Measurements from ENCODE around the gene SULT4A1. TPM values are rescaled to one million over a fixed set of nuclear protein-coding genes. Genes with fewer than 3 reads are reported as not detected.

SULT4A1 gene
- total and polyA plus RNA-seq, 9 of the 15 experiments (the other 6 are each of a cell fraction or from before 2014, with no cell fraction given) = 0.03 to 0.20 (median 0.09) TPM; not detected in 3

DNA sequence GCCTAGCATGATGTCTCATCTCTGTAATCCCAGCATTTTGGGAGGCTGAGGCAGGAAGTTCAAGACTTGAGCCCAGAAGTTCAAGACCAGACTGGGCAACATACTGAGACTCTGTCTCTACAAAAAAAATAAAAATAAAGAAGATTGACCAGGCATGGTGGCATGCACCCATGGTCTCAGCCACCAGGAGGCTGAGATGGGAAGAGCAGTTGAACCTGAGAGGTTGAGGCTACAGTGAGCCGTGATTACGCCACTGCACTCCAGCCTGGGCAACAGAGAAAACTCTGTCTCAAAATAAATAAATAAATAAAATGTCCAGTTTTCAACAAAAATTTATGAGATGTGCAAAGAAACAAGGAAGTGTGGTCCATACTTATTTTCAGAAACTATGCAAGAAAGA is 78.5 kb downstream of the SULT4A1 start:
- no peak for TF ChIP-seq PML (IDR thresholded peaks at IDR 0.05; ENCODE audit: low read length)
- no peak for TF ChIP-seq BCL6 (CRISPR knock-in tag; IDR thresholded peaks at IDR 0.05)
- no peak for TF ChIP-seq ZNF717 (CRISPR knock-in tag; IDR thresholded peaks at IDR 0.05)
- TF ChIP-seq ETS2 (tag; IDR thresholded peaks at IDR 0.05; ENCODE audit: borderline replicate concordance, poor library complexity, severe bottlenecking) = no peak
- H3K4me3 ChIP-seq = no peak overlapping the region
- H3K36me3 ChIP-seq (ENCODE audit: control insufficient read depth, insufficient read depth, low read length) = no peaks in the 10 kb centered on the region
- POLR2A ChIA-PET = no interaction called here
- H2AFZ ChIP-seq (ENCODE audit: low read depth, low read length) = no peak overlapping the region
- no peak overlapping the region for H3K4me2 ChIP-seq (ENCODE audit: insufficient read depth, low read length)
- in situ Hi-C loops (cut with MboI) = no loop called here
- no peak for FAIRE-seq
- H3K9ac ChIP-seq (ENCODE audit: insufficient read depth in 1 of 2, low read depth in 2 of 2, low read length in 2 of 2) = no peak overlapping the region
- ATAC-seq = no peak
- H4K20me1 ChIP-seq (replicated peaks; ENCODE audit: control insufficient read depth, insufficient read depth, low read length) = no peaks in the 10 kb centered on the region
- 4% methylated on average over 2 of the region's 2 CpGs for whole genome bisulfite sequencing (ENCODE audit: insufficient coverage, low coverage, missing lambda C conversion rate)
- no peaks in the 10 kb centered on the region for H3K79me2 ChIP-seq (ENCODE audit: control insufficient read depth, insufficient read depth, low read length)
- CTCF ChIA-PET (ENCODE audit: low intra/inter-chr PET ratio) = no interaction called here
- no peaks in the 10 kb centered on the region for H3K4me1 ChIP-seq (replicated peaks in 1 of 2; ENCODE audit: control insufficient read depth in 2 of 2, insufficient read depth in 2 of 2, low read length in 2 of 2)
- H3K27me3 ChIP-seq (ENCODE audit: control insufficient read depth in 2 of 2, insufficient read depth in 2 of 2, low read length in 2 of 2) = no peaks in the 10 kb centered on the region
- H3K27ac ChIP-seq (ENCODE audit: extremely low read depth, low read depth, low read length) = no peak overlapping the region
- intact Hi-C loops (cut with micrococcal nuclease) = no loop called here
- no TSS peak for BruUV-seq (replicated peaks)
- no peak for DNase-seq (ENCODE audit: extremely low read depth in 1 of 4, low spot score in 3 of 4)
- H3K9me1 ChIP-seq (ENCODE audit: control insufficient read depth, insufficient read depth, low read length) = no peaks in the 10 kb centered on the region
- H3K9me3 ChIP-seq (replicated peaks; ENCODE audit: control insufficient read depth, insufficient read depth, low read depth, low read length) = no peaks in the 10 kb centered on the region

DNA sequence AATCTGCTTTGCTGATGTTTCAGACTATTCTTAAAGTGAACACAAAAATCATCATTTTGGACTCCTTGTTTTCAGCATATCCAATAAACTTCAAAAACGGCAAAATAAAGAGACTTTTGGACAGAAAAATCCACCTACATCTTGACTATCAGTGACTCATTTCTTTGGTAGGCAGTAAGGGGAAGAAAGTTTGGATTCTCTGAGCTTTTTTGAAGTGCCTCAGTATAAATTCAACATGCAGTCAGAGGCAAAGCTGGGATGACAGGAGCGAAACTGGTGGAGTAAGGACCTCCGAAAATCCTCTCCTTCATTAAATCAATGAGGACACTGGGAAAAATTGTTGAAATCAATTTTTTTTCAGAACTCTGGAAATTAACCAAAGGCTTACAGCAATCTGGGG is 79.9 kb downstream of the SULT4A1 start:
- Histone ChIP-seq H3K27ac (ENCODE audit: extremely low read depth, low read depth, low read length) (no peak overlapping the region), H3K9me1 (ENCODE audit: control insufficient read depth, insufficient read depth, low read length) (no peaks in the 10 kb centered on the region), H3K9ac (ENCODE audit: insufficient read depth in 1 of 2, low read depth in 2 of 2, low read length in 2 of 2) (no peak overlapping the region), H3K79me2 (ENCODE audit: control insufficient read depth, insufficient read depth, low read length) (no peaks in the 10 kb centered on the region), H3K4me3 (no peak overlapping the region), H3K27me3 (ENCODE audit: control insufficient read depth in 2 of 2, insufficient read depth in 2 of 2, low read length in 2 of 2) (peaks cover 0 to 4% of the 10 kb centered on the region in 2 experiments; a peak in 3 of 5 replicates), H3K4me1 (replicated peaks in 1 of 2; ENCODE audit: control insufficient read depth in 2 of 2, insufficient read depth in 2 of 2, low read length in 2 of 2) (no peaks in the 10 kb centered on the region), H3K4me2 (ENCODE audit: insufficient read depth, low read length) (no peak overlapping the region), H4K20me1 (replicated peaks; ENCODE audit: control insufficient read depth, insufficient read depth, low read length) (no peaks in the 10 kb centered on the region), H3K9me3 (replicated peaks; ENCODE audit: control insufficient read depth, insufficient read depth, low read depth, low read length) (no peaks in the 10 kb centered on the region), H2AFZ (ENCODE audit: low read depth, low read length) (no peak overlapping the region), H3K36me3 (ENCODE audit: control insufficient read depth, insufficient read depth, low read length) (no peaks in the 10 kb centered on the region)
- intact Hi-C loops (cut with micrococcal nuclease) (no loop called here), in situ Hi-C loops (cut with MboI) (no loop called here)
- DNase-seq (ENCODE audit: extremely low read depth in 1 of 4, low spot score in 3 of 4) (no peak), ATAC-seq (no peak), FAIRE-seq (no peak)
- BruUV-seq (replicated peaks) = no TSS peak
- ChIA-PET CTCF (ENCODE audit: low intra/inter-chr PET ratio) (no interaction called here), POLR2A (interaction anchor here (0.6 kb wide), 1 partner anchor 208 kb away, joined by 3 read pairs; no protein-coding TSS in a partner anchor)
- 0% methylated on average over 3 of the region's 3 CpGs for WGBS (ENCODE audit: insufficient coverage, low coverage, missing lambda C conversion rate)
- TF ChIP-seq POLR2B (IDR thresholded peaks at IDR 0.05; ENCODE audit: low read depth, partially characterized antibody) = no peak
- no peak for TF ChIP-seq KDM2B (CRISPR knock-in tag; IDR thresholded peaks at IDR 0.05)
- TF ChIP-seq, protein P1, sequence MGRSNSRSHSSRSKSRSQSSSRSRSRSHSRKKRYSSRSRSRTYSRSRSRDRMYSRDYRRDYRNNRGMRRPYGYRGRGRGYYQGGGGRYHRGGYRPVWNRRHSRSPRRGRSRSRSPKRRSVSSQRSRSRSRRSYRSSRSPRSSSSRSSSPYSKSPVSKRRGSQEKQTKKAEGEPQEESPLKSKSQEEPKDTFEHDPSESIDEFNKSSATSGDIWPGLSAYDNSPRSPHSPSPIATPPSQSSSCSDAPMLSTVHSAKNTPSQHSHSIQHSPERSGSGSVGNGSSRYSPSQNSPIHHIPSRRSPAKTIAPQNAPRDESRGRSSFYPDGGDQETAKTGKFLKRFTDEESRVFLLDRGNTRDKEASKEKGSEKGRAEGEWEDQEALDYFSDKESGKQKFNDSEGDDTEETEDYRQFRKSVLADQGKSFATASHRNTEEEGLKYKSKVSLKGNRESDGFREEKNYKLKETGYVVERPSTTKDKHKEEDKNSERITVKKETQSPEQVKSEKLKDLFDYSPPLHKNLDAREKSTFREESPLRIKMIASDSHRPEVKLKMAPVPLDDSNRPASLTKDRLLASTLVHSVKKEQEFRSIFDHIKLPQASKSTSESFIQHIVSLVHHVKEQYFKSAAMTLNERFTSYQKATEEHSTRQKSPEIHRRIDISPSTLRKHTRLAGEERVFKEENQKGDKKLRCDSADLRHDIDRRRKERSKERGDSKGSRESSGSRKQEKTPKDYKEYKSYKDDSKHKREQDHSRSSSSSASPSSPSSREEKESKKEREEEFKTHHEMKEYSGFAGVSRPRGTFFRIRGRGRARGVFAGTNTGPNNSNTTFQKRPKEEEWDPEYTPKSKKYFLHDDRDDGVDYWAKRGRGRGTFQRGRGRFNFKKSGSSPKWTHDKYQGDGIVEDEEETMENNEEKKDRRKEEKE (IDR thresholded peaks at IDR 0.05; ENCODE audit: borderline replicate concordance in 1 of 2, control insufficient read depth in 1 of 2, low read depth in 2 of 2, low read length in 1 of 2) = no peak
- no peak for TF ChIP-seq HCFC1 (IDR thresholded peaks at IDR 0.05; ENCODE audit: low read depth, low read length)
- TF ChIP-seq, protein P2, sequence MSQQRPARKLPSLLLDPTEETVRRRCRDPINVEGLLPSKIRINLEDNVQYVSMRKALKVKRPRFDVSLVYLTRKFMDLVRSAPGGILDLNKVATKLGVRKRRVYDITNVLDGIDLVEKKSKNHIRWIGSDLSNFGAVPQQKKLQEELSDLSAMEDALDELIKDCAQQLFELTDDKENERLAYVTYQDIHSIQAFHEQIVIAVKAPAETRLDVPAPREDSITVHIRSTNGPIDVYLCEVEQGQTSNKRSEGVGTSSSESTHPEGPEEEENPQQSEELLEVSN (IDR thresholded peaks at IDR 0.05; ENCODE audit: borderline replicate concordance in 1 of 2, extremely low read depth in 1 of 2, insufficient read depth in 1 of 2, insufficient read length in 1 of 2, low read depth in 1 of 2, low read length in 1 of 2, poor library complexity in 1 of 2, severe bottlenecking in 1 of 2) = no peak
